ENCODE measurements around the gene GMDS.

GMDS gene

DNA sequence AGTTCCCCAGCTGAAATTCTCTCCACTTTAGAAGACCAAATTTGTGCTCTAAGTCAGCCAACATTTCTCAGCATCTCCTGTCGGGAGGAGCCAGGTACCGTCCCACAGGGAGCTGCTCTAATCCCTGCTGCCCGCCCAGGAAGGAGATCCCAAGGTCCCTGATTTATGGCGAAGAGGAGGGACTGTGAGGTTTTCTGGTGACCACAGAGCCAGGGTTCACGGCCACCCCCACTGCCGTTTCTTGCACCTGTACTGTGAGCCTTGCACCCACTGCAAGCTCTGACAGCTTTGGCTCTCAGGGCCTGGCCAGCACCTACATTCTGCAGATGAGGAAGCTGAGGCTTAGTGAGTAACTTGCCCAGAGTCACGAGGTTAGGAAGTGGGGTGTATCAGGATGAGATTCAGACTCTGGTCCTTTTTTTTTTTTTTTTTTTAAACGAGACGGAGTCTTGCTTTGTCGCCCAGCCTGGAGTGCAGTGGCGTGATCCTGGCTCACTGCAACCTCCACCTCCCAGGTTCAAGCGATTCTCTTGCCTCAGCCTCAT, 600.8 kb downstream of the GMDS start:
- no peak for DNase-seq (ENCODE audit: low read depth)

- DNase-seq (ENCODE audit: low read depth): no peak
These were observed 601.5 kb downstream of the GMDS start for GRCh38 chr6:1643830-1644445.

- DNase-seq (ENCODE audit: low read depth): no peak
These were observed 602.3 kb downstream of the GMDS start for GRCh38 chr6:1643111-1643510.

DNA sequence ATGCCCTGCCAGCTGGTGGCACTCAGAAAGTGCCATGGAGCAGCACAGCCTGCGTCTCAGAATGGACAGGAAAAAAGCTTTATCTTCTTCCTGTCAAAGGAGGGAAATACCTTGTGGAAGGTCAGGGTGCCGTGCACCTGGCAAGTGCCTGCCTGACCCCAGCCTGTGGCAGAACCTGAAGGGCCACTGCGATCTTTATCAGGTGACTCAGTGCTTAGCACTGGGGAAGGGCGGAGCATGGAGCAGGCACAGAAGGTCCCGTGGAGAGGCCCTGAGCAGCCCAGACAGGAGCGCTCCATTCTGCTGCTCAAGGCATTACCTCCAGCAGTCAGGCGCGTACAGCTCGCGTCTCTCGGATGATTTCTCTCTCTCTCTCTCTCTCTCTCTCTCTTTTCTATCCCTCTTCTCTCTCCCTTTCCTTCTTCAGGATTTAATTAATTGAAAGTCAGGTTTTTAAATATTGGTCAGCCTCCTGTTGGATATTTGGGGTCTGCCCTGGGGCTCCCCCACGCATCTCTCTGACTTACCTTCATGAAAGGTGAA, 604.0 kb downstream of the GMDS start:
- DNase-seq (ENCODE audit: low read depth): no peak

GRCh38 chr6:1640476-1640875, 604.9 kb downstream of the GMDS start:
- DNase-seq (ENCODE audit: low read depth): no peak

- no peak for DNase-seq (ENCODE audit: low read depth)
These were observed 606.0 kb downstream of the GMDS start for GRCh38 chr6:1639430-1639829.

DNA sequence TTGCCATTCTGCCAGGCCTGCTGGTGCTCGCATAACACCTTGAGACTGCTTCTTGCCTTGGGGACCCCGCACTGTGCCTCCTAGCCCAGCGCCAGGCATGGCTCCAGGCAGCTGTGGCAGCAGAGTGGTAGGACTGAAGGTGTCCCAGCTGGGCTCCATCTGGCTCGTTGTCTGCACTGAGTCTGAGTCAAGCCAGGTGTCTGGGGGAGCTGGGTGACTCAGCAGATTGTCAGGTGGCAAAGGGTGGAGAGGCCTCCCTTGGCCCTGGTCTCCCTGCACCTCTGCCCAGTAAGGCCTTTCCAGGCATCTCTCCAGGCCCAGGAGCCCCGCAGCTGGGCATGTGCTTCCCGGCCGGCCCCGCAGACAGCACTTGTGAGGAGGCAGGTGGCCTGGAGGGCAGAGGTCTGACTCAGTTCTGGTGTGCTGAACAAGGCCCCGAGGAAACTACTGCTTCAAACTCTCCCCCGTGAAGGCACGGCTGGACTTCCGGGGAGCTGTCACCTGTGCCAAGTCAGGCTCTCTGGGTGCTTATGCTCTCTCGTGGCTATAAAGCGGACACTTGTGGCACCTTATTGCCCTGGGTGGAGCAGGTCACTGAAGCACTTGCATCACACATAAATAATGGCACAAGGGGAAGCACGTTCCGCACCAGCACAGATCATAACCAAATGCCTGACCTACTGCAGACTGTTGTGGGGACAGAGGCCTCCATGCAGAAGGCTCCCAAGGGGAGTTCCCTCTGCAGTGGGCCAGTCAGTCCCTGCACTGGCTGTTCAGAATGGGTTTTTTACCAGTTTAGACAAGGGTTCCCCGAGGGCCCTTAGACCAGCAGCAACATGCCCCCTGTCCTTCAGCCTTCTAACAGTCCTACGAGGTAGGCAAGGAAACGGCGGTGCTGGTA, 608.2 kb downstream of the GMDS start:
- DNase-seq (ENCODE audit: low read depth): no peak

DNA sequence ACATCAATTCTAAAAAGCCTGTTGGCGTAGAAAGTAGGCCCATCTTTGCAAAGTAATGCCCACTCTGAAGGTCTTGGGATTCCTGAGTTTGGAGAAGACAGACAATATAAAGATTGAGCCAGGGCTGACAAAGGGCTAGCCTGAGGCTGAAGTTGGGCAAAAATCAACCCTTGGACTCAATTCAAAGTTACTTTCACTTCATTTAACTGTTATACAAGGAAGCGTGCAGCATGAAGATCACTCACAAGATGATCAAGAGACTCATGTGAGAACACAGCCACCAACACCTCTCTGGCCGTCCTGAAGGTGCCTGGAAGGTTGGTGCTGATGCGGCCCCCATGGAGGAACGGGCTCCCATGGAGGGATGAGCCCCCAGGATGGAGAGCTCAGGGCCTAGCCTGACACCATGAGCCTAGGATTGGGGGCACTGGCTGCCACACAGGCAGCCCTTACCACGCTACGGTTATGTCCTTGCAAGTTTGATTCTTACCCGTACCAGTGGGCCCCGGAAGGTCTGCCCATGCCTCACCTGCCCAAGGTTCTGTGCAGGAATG, 609.1 kb downstream of the GMDS start:
- DNase-seq (ENCODE audit: low read depth): no peak

DNA sequence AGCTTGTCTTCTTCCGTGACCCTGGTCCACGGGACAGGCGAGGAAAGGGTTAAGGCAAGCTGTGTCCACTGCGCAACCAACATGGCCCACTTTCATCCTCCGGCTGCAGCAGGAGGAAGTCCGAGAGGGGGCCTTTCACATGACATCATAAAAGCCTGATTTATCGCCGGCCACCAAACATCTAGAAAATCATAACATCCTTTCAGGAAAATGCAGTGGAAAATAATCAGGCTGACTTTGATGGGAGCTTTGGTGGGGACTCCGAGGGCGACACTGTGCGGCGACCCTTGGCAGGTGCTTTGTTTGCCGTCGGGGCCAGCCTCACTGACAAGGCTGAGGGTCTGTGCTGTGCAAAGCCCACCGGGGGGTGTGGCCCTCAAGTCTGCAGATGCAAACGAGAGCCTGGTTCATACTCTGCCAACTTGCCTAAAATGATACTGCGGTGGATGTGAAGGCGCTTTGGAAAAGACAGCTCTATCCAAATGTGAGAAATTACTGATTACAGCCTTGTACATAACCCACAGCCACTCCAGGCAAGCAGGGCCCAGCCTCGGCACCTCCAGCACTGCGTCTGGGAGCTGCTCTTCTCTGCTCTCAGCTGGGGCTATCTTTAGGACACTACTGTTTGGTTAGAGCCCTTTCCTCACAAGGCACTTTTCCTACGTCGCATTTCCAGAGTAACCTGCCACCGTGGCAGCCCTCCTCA, 609.9 kb downstream of the GMDS start:
- no peak for DNase-seq (ENCODE audit: low read depth)

DNA sequence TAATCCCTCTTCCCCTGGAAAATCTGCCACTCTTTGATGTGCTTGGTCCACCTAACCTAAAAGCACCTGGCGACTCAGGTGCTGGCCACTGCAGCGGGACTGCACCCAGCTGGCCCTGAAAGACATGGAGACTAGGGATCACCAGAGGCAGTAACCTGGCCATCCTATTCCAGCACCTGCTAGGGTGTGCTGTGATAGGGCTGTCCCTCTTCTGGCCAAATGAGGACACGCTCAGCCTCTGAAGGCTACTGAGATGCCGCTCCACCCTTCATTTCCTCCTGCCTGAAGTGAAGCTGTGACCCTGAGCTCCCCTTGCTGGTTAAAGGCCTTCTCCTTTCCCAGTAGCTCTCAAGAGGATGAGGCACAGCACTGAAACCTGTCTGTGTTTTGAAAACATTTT, 611.3 kb downstream of the GMDS start:
- no peak for DNase-seq (ENCODE audit: low read depth)

GRCh38 chr6:1633366-1634021, 611.9 kb downstream of the GMDS start:
- DNase-seq (ENCODE audit: low read depth): no peak

DNA sequence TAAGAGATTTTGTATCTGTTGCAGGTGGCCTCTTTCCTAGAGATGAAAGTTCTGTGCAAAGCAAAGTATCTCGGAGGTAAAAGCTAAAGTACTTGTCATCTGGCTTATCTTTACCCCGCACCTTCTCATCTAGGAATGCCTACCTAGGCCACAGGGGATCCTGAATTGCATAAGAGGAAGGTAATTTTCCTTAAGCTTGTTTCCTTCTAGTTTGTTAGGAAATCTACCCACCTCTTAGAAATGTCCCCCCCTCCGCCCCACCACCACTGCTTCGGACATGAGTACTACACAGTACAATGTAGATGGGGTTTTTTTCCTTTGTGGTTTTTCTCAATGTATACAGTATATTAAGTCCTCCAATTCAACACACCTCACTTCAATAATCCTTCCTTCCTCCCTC, 614.2 kb downstream of the GMDS start:
- no peak for DNase-seq (ENCODE audit: low read depth)

DNA sequence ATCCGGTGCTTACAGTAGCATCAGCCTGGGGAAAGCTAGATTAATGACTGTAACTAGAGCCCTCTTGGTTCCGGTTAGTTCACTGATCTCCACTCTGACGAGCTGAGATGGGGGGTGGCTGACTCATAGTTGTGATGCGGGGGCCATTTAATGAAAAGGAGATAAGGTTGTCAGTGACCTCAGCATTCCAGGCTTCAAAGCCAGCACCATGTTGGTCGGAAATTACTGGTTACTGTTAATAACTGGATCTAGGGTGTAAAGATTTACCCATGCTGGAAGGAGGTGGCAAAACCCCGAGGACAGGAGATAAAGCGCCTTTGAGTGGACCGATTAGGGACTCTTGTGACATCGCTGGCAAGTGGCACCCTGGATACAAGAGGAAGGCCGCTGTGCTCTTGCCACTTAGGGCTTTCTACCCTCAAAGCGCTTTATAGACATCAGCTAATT, 614.6 kb downstream of the GMDS start:
- no peak for DNase-seq (ENCODE audit: low read depth)

DNA sequence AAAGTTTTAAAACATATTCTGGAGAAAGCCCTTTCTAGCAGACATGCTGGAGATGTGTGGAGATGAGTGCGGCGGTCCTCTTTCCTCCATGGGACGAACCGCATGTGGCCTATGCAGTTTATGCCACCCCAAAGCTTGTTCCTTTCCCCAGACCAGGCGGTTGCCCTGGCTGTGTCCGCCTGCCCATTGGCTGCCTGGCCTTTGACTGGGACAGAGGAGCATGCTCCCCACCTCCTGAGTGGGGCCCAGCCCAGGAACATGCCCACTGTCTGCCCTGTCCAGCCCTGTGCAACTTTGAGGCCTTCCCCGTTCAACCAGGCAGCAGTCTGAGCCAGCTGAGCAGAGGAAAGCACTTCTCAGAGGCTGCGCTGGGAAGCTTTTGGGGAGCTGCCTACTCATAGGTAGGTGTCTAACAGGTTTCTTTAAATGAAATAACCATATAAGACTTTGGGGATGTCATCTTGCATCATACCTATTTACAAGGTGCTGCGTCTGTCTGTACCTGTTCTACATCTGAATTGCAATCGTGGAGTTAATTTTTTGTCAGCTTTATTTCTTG, 615.1 kb downstream of the GMDS start:
- no peak for DNase-seq (ENCODE audit: low read depth)

DNA sequence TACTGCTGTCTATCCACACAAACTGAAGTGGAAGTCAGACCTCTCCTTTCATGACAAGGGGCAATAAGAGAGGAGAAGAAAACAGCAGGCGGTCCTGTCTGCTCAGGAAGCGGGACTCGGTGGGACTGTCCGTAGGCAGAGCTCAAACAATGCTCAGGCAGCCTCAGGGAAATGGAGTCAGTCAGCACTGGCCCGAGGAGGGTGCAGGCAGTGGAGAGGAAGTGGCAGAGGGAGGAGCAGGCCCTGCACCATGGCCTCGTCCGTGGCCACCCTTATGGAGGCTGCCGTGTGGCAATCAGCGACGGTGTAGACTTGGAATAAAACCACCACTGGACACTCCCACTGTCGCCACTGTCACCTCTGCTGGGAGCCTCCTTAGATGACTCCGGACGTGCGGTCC, 616.1 kb downstream of the GMDS start:
- no peak for DNase-seq (ENCODE audit: low read depth)

DNA sequence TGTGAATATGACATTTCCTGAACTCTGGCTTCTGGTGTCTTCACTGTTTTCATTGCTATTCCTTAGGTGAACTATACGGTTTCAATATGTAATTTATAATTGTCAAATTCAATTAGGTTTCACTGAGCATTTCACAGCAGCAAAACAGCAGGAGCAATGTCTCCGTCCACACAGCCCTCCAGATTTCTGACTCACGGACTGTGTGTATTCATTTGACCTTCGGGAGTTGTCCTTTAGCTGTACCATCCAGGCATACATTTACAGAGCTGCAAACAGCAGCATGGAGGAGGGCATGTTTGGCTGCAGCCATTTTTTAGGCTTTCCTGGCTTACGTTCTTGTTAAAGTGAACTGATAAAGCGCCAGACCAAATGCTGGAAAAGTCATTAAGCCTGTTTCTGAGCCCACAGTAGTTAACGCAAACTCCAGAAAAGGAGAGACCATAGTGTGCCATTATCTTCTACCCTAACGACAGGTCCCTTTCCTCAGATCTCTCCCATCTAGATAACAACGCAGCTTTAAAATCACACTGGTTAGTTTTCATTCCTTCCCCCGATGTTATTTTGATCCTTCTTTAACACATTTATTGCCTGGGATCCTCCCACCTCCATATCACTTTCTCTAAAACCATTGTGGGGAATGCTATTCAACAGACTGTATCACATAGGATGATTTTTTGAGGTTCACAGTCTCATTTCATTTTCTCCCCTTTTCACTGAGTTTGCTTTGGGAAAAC, 617.4 kb downstream of the GMDS start:
- no peak for DNase-seq (ENCODE audit: low read depth)

GRCh38 chr6:1626481-1626880, 618.9 kb downstream of the GMDS start:
- no peak for DNase-seq (ENCODE audit: low read depth)

DNA sequence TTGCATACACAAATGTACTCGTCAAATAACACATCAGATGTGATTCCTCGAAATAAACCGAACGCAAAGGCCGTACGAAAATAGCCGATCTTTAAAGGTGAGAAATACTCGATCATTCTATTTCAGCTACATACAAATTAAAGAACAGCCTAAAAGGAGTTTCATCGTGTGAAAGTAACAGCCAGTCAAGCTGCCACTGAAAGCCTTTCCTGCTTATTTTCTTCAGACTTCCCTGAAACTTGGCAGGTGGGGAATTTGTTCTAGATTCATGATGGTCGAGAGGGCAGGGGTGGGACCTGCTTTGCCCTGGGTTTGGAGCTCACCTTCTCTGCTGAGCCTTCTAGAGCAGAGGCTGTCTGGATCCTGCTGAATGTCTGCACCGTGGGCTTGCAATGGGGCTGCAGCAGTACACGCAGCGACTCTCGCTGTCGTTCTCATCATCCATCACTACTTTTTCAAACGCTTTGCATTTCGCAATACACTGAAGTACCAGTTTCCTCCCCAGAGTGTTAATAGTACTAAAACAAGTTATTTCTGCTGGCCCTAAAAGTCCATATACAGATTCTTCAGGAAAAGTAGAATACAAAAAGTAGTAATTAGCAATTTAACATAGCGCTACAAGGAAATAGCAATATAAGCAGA, 619.5 kb downstream of the GMDS start:
- DNase-seq (ENCODE audit: low read depth): no peak

- no peak for DNase-seq (ENCODE audit: low read depth)
These were observed 620.3 kb downstream of the GMDS start for GRCh38 chr6:1624851-1625781.

All from stimulated activated CD8-positive, alpha-beta memory T cell treated with anti-CD3 and anti-CD28 coated beads, Interleukin-4, amount 100 ng/mL, for 24 hours (primary cell).